Measurements from ENCODE around the gene INO80B. TPM values are rescaled to one million over a fixed set of nuclear protein-coding genes. Genes with fewer than 3 reads are reported as not detected.

INO80B gene
- total and polyA plus RNA-seq, 2 of the 8 experiments (the other 6 are each of a cell fraction or from before 2014, with no cell fraction given) = 3.9 to 18.5 TPM

DNA sequence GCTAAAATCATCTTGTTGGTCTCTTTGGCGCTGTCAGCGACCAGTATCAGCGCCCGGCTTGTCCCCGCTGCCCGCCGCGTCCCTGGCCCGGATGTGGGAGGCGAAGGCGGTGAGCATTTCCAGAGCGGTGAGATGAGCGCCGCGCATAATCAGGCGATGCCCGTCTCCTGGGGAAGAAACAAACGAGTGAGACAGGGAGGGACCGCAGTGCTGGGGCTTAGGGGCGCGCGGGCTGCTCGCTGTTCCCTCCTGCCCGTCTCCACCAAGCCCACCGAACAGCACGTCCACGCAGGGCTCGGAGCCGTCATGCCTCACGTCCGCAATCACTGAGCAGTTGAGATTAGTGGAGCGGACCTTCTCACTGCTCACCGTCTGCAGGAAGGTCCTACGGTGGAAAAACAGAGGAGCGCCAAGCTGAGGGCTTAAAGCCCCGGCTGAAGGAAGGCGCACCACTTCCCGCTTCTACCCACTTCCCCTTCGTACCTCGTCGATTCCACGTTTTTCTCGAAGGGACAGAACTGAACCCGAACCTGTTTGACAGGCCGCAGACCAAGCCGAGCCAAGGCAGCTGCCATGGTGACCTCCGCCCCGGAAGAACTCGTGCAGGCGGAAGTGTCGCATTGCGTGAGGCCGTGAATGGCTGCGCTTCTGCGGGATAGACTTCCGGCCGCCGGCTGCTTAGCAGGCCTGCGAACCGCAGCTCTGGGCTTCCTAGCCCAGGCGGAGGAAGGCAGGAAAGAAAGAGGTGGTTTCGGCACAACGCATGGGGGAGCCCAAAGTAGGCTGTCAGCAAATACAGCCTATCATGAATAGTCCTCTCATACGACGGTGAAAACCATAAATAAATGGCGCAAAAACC is 17.4 kb downstream of the INO80B start, which contains the start of gene MRPL53 (continued):
- peak; percentile 99 for TF ChIP-seq GABPA (IDR thresholded peaks at IDR 0.05; ENCODE audit: borderline replicate concordance, insufficient read depth, low read length)
- TF ChIP-seq, protein P1, sequence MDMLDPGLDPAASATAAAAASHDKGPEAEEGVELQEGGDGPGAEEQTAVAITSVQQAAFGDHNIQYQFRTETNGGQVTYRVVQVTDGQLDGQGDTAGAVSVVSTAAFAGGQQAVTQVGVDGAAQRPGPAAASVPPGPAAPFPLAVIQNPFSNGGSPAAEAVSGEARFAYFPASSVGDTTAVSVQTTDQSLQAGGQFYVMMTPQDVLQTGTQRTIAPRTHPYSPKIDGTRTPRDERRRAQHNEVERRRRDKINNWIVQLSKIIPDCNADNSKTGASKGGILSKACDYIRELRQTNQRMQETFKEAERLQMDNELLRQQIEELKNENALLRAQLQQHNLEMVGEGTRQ (IDR thresholded peaks at IDR 0.05; ENCODE audit: low read length) = no peak
- TF ChIP-seq MAFK (IDR thresholded peaks at IDR 0.05; ENCODE audit: low read depth, low read length) = no peak
- no peak for TF ChIP-seq CBX8 (IDR thresholded peaks at IDR 0.05; ENCODE audit: borderline replicate concordance, low read depth, low read length)
- no peak for TF ChIP-seq EGR1 (IDR thresholded peaks at IDR 0.05; ENCODE audit: borderline replicate concordance, low read depth, low read length)
- TF ChIP-seq SP1 (IDR thresholded peaks at IDR 0.05; ENCODE audit: low read depth, low read length) = no peak
- 0 out of 2 replicates have a peak, but pooled peaks have one; percentile 64 for TF ChIP-seq PHF8 (conservative IDR thresholded peaks at IDR 0.05; ENCODE audit: low read depth, low read length)
- TF ChIP-seq RBBP5 (IDR thresholded peaks at IDR 0.05; ENCODE audit: borderline replicate concordance, low read depth, low read length) = peak; percentile 57; the same call in 1 of the 2 replicates
- no peak for TF ChIP-seq CBX5 (IDR thresholded peaks at IDR 0.05; ENCODE audit: low read depth, low read length)
- TF ChIP-seq SAP30 (IDR thresholded peaks at IDR 0.05; ENCODE audit: insufficient read depth, insufficient replicate concordance, low read length) = peak; percentile 97
- 0 out of 2 replicates have a peak, but pooled peaks have one; percentile 11 for TF ChIP-seq TCF12 (IDR thresholded peaks at IDR 0.05; ENCODE audit: low read depth, low read length)
